Suprapubic skin (tissue), 4 donors: ENCODE measurements around the gene MYO10. TPM values are rescaled to one million over a fixed set of nuclear protein-coding genes. Genes with fewer than 3 reads are reported as not detected.

Source experiments
- DNase-seq, 2 donors: peaks; one replicate each; pipeline ENCODE4 v3.0.0-alpha.2; 2019; ENCODE audit warnings: low spot score in 2 of 2
- H3K27ac ChIP-seq: fragments of 200-600 bp; sonication (generic); one replicate; pipeline ENCODE4 v1.5.1; 2019
- H3K27me3 ChIP-seq: fragments of 200-600 bp; sonication (generic); one replicate; pipeline ENCODE4 v1.5.1; 2019
- H3K36me3 ChIP-seq: fragments of 200-600 bp; sonication (generic); one replicate; pipeline ENCODE4 v1.5.1; 2019
- H3K4me1 ChIP-seq: fragments of 200-600 bp; sonication (generic); one replicate; pipeline ENCODE4 v1.5.1; 2019
- H3K4me3 ChIP-seq: fragments of 200-600 bp; sonication (generic); one replicate; pipeline ENCODE4 v1.5.1; 2019; ENCODE audit warnings: mild to moderate bottlenecking
- H3K9me3 ChIP-seq: fragments of 200-600 bp; sonication (generic); one replicate; pipeline ENCODE4 v1.5.1; 2019
- EP300 ChIP-seq: sonication (generic); formaldehyde crosslinking; IDR thresholded peaks from one replicate; pipeline ENCODE4 v1.6.1; 2017; ENCODE audit warnings: antibody characterized with exemption
- POLR2A ChIP-seq, 2 donors: fragments of 450-650 bp; IDR thresholded peaks; one replicate each; pipeline ENCODE4 v1.6.1; 2017; ENCODE audit warnings: antibody characterized with exemption in 2 of 2, mild to moderate bottlenecking in 2 of 2, moderate library complexity in 2 of 2
- POLR2AphosphoS5 ChIP-seq, 3 donors: sonication (generic); formaldehyde crosslinking; IDR thresholded peaks; one replicate each; pipeline ENCODE4 v1.6.1; 2017; ENCODE audit warnings: antibody characterized with exemption in 3 of 3
- WGBS: methylation state at CpG from one replicate; pipeline ENCODE4 v1.1.5; 2018; 5-methylcytosine and 5-hydroxymethylcytosine counted together
- total RNA-seq, 4 donors: library from RNA; depleted of rRNA; stranded (reverse); fragments of >200 nt; gene quantifications; one replicate each; pipeline ENCODE4 v1.1.0, GENCODE V29; 2016
- TF ChIP-seq, protein P1 (sequence below), 2 donors: fragments of 200-600 bp in 1 of 2; fragments of 450-650 bp in 1 of 2; sonication (generic) in 1 of 2; IDR thresholded peaks; one replicate each; pipeline ENCODE4 v1.5.1; 2016 to 2019; ENCODE audit warnings: antibody characterized with exemption in 2 of 2, mild to moderate bottlenecking in 1 of 2, moderate library complexity in 1 of 2

Gene MYO10
- total RNA-seq, 4 donors from 2014 or later: 37.7 to 109 (median 64.6) TPM

- no peaks in the 10 kb centered on the region for H3K27me3 ChIP-seq
- no peak overlapping the region for H3K27ac ChIP-seq
- TF ChIP-seq POLR2AphosphoS5 (IDR thresholded peaks at IDR 0.05) (no peak), EP300 (no peak), POLR2A (IDR thresholded peaks at IDR 0.05) (no peak)
- TF ChIP-seq, protein P1, sequence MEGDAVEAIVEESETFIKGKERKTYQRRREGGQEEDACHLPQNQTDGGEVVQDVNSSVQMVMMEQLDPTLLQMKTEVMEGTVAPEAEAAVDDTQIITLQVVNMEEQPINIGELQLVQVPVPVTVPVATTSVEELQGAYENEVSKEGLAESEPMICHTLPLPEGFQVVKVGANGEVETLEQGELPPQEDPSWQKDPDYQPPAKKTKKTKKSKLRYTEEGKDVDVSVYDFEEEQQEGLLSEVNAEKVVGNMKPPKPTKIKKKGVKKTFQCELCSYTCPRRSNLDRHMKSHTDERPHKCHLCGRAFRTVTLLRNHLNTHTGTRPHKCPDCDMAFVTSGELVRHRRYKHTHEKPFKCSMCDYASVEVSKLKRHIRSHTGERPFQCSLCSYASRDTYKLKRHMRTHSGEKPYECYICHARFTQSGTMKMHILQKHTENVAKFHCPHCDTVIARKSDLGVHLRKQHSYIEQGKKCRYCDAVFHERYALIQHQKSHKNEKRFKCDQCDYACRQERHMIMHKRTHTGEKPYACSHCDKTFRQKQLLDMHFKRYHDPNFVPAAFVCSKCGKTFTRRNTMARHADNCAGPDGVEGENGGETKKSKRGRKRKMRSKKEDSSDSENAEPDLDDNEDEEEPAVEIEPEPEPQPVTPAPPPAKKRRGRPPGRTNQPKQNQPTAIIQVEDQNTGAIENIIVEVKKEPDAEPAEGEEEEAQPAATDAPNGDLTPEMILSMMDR (IDR thresholded peaks at IDR 0.05): peak in 1 of 2 donors; percentile 7
- H3K9me3 ChIP-seq: no peaks in the 10 kb centered on the region
- no peak for DNase-seq
- no peak overlapping the region for H3K4me3 ChIP-seq
- WGBS: 66% methylated on average over 7 of the region's 7 CpGs
- peaks cover 19% of the 10 kb centered on the region for H3K4me1 ChIP-seq
- H3K36me3 ChIP-seq: no peaks in the 10 kb centered on the region
Measured at GRCh38 chr5:16805486-16805885, 130.6 kb downstream of the MYO10 start.

DNA sequence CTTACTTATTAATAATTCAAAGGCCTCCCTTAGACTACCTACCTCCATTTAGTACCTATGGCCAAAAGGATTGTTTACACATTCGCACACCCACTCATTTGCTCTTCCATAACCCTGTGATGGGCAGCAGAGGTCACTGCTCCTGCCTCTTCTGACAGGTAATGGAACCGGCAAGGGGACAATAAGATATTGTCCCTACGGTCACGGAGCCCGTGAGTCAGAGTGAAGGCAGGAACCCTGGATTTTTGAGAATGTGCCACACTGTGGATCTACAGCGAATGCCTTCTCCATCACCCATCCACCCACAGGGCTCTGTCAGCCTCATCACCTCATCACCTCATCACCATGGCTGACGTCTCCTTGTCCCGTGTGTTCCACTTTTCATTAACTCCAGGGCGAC, 132.3 kb downstream of the MYO10 start:
- Histone ChIP-seq H3K4me3 (no peak overlapping the region), H3K27ac (no peak overlapping the region), H3K36me3 (no peaks in the 10 kb centered on the region), H3K4me1 (peaks cover 3% of the 10 kb centered on the region), H3K9me3 (no peaks in the 10 kb centered on the region), H3K27me3 (no peaks in the 10 kb centered on the region)
- DNase-seq: no peak
- 98% methylated on average over 9 of the region's 9 CpGs for WGBS
- TF ChIP-seq POLR2A (IDR thresholded peaks at IDR 0.05) (no peak), POLR2AphosphoS5 (IDR thresholded peaks at IDR 0.05) (no peak), EP300 (no peak)
- TF ChIP-seq, protein P1 (IDR thresholded peaks at IDR 0.05): no peak

GRCh38 chr5:16800477-16800876, 135.6 kb downstream of the MYO10 start:
- Histone ChIP-seq H3K27ac (no peak overlapping the region), H3K4me3 (no peak overlapping the region), H3K36me3 (no peaks in the 10 kb centered on the region), H3K9me3 (no peaks in the 10 kb centered on the region), H3K4me1 (peaks cover 2% of the 10 kb centered on the region), H3K27me3 (no peaks in the 10 kb centered on the region)
- no peak for TF ChIP-seq POLR2AphosphoS5 (IDR thresholded peaks at IDR 0.05)
- no peak for TF ChIP-seq EP300
- TF ChIP-seq, protein P1 (IDR thresholded peaks at IDR 0.05): no peak
- no peak for TF ChIP-seq POLR2A (IDR thresholded peaks at IDR 0.05)
- WGBS: 86% methylated on average over 10 of the region's 10 CpGs
- DNase-seq: no peak

GRCh38 chr5:16799796-16800195, 136.3 kb downstream of the MYO10 start:
- TF ChIP-seq, protein P1 (IDR thresholded peaks at IDR 0.05): no peak
- TF ChIP-seq EP300: no peak
- no peak for TF ChIP-seq POLR2AphosphoS5 (IDR thresholded peaks at IDR 0.05)
- no peak for TF ChIP-seq POLR2A (IDR thresholded peaks at IDR 0.05)
- Histone ChIP-seq H3K4me3 (no peak overlapping the region), H3K9me3 (no peaks in the 10 kb centered on the region), H3K4me1 (peaks cover 2% of the 10 kb centered on the region), H3K27ac (no peak overlapping the region), H3K27me3 (no peaks in the 10 kb centered on the region), H3K36me3 (no peaks in the 10 kb centered on the region)
- 91% methylated on average over 8 of the region's 8 CpGs for WGBS
- no peak for DNase-seq

DNA sequence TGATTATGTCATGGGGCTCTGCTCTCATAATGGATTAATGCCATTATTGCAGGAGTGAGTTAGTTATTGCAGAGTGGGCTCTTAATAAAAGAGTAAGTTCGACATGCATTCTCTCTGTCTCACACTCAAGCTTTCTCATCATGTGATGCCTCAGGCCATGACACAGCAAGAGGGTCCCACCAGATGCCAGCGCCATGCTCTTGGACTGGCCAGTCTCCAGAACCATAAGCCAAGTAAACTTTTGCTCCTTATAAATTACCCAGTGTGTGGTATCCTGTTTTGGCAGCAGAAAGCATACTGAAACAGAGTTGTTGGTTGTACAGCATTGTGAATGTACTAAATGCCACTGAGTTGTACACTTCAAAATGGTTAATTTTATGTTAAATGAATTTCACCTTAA, 138.1 kb downstream of the MYO10 start:
- 88% methylated on average over 2 of the region's 2 CpGs for WGBS

More for the DNA sequence above, 138.1 kb downstream of the MYO10 start:
- no peak overlapping the region for H3K4me3 ChIP-seq
- H3K36me3 ChIP-seq: no peaks in the 10 kb centered on the region
- no peak for TF ChIP-seq EP300
- TF ChIP-seq POLR2AphosphoS5 (IDR thresholded peaks at IDR 0.05): no peak
- no peak for TF ChIP-seq POLR2A (IDR thresholded peaks at IDR 0.05)
- TF ChIP-seq, protein P1 (IDR thresholded peaks at IDR 0.05): no peak
- H3K27ac ChIP-seq: no peak overlapping the region
- H3K27me3 ChIP-seq: no peaks in the 10 kb centered on the region
- peaks cover 2% of the 10 kb centered on the region for H3K4me1 ChIP-seq
- no peak for DNase-seq
- no peaks in the 10 kb centered on the region for H3K9me3 ChIP-seq
